SK-N-SH treated with all-trans-retinoic acid at 6 μM for 48 hours (cell line): ENCODE data around the gene JPH3.

Experiments
- ISL1 ChIP-seq: fragments of 250-450 bp; sonication (Bioruptor Pico); IDR thresholded peaks from 2 replicates; pipeline ENCODE4 v2.1.2; 2022; ENCODE audit warnings: mild to moderate bottlenecking, moderate library complexity
- PPARA ChIP-seq: fragments of 250-450 bp; sonication (Bioruptor Pico); IDR thresholded peaks from 2 replicates; pipeline ENCODE4 v1.5.0; 2020; ENCODE audit warnings: mild to moderate bottlenecking, borderline replicate concordance
- ZC3H10 ChIP-seq: fragments of 250-450 bp; sonication (Bioruptor Pico); IDR thresholded peaks from 2 replicates; pipeline ENCODE4 v1.5.1; 2021; ENCODE audit warnings: mild to moderate bottlenecking, moderate library complexity
- ZFP3 ChIP-seq: fragments of 250-450 bp; sonication (Bioruptor Pico); IDR thresholded peaks from 2 replicates; pipeline ENCODE4 v1.5.0; 2020; ENCODE audit warnings: mild to moderate bottlenecking, moderate library complexity
- ZFP30 ChIP-seq: fragments of 450-650 bp; formaldehyde crosslinking; IDR thresholded peaks from 2 replicates; pipeline ENCODE4 v1.5.0; 2022; ENCODE audit warnings: mild to moderate bottlenecking, moderate library complexity
- ZNF8 ChIP-seq: fragments of 450-650 bp; formaldehyde crosslinking; IDR thresholded peaks from 2 replicates; pipeline ENCODE4 v1.5.0; 2020; ENCODE audit warnings: mild to moderate bottlenecking, moderate library complexity

DNA sequence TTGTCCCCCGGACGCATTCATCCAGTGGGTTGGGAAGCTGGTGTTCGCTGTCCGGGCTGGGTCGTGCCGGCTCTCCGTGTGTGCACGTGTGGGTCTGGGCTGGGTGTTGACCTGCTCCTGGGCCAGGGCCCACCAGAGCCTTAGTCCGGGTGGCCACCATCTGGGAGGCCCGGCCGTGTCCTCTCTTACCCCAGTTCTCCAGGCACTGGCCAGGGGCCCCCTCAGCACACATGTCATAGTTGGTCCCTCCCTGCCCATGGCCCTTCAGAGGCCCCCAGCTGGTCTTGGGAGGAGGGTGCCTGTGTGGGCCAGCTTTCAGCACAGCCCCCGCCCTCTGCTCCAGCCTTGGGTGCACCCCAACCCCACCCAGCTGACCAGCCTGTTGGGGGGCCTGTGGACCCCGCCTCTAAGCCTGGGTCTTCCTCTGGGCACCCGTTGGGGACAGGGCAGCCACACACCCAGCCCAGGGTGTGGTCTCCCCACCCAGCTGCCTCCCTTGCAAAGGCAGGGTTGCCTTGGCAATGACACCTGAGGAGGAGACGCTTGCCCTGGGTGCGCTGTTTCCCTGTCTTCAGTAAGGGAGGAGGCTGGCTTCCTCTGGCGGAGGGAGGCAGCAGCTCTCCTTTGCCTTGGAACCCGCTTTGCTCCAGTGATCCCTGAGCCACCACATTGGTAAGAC is 77.4 kb downstream of the JPH3 start:
- no peak for TF ChIP-seq ZFP30 (CRISPR knock-in tag)
- no peak for TF ChIP-seq ZFP3 (CRISPR knock-in tag)
- TF ChIP-seq ZC3H10 (CRISPR knock-in tag): no peak
- TF ChIP-seq ISL1: no peak
- TF ChIP-seq PPARA: no peak
- no peak for TF ChIP-seq ZNF8
